ENCODE data around the gene PHOSPHO2. TPM values are rescaled to one million over a fixed set of nuclear protein-coding genes. Genes with fewer than 3 reads are reported as not detected.

PHOSPHO2 gene
- total and polyA plus RNA-seq, 4 donors, result 1.4 to 5.3 (median 3.6) TPM

DNA sequence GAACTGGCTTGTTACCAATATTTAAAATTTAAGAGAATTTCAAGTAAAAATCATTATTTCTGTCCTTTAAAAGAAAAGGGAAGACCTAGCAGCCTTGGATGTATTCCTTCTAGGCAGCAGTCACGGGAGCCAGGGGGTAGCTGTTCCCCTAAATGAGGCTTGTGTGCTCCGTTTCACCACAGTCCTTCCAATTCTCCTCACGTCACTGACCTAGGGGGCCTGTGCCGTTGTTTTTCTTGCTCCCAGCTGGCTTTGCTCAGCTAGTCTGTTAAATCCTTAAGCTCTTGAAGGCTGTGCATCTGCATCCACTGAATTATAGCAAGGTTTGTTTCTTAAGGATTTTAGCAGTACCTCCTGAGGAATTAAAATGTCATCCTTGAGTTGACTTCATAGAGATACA, 49.3 kb downstream of the PHOSPHO2 start:
- TF ChIP-seq NR2F2 (IDR thresholded peaks at IDR 0.05), result no peak
- TF ChIP-seq, protein P1, sequence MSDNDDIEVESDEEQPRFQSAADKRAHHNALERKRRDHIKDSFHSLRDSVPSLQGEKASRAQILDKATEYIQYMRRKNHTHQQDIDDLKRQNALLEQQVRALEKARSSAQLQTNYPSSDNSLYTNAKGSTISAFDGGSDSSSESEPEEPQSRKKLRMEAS (IDR thresholded peaks at IDR 0.05), result no peak
- no peak for TF ChIP-seq YY1 (IDR thresholded peaks at IDR 0.05)
- no peak for TF ChIP-seq RXRA (IDR thresholded peaks at IDR 0.05)
- TF ChIP-seq HNF4G (IDR thresholded peaks at IDR 0.05), result no peak
- TF ChIP-seq, protein P2, sequence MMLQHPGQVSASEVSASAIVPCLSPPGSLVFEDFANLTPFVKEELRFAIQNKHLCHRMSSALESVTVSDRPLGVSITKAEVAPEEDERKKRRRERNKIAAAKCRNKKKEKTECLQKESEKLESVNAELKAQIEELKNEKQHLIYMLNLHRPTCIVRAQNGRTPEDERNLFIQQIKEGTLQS (IDR thresholded peaks at IDR 0.05), result no peak
- no peak for TF ChIP-seq GABPA (IDR thresholded peaks at IDR 0.05 in 1 of 2, conservative IDR thresholded peaks at IDR 0.05 in 1 of 2)
- TF ChIP-seq RAD21 (IDR thresholded peaks at IDR 0.05), result no peak
- TF ChIP-seq, protein P3, sequence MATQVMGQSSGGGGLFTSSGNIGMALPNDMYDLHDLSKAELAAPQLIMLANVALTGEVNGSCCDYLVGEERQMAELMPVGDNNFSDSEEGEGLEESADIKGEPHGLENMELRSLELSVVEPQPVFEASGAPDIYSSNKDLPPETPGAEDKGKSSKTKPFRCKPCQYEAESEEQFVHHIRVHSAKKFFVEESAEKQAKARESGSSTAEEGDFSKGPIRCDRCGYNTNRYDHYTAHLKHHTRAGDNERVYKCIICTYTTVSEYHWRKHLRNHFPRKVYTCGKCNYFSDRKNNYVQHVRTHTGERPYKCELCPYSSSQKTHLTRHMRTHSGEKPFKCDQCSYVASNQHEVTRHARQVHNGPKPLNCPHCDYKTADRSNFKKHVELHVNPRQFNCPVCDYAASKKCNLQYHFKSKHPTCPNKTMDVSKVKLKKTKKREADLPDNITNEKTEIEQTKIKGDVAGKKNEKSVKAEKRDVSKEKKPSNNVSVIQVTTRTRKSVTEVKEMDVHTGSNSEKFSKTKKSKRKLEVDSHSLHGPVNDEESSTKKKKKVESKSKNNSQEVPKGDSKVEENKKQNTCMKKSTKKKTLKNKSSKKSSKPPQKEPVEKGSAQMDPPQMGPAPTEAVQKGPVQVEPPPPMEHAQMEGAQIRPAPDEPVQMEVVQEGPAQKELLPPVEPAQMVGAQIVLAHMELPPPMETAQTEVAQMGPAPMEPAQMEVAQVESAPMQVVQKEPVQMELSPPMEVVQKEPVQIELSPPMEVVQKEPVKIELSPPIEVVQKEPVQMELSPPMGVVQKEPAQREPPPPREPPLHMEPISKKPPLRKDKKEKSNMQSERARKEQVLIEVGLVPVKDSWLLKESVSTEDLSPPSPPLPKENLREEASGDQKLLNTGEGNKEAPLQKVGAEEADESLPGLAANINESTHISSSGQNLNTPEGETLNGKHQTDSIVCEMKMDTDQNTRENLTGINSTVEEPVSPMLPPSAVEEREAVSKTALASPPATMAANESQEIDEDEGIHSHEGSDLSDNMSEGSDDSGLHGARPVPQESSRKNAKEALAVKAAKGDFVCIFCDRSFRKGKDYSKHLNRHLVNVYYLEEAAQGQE (IDR thresholded peaks at IDR 0.05), result no peak
- TF ChIP-seq, protein P4, sequence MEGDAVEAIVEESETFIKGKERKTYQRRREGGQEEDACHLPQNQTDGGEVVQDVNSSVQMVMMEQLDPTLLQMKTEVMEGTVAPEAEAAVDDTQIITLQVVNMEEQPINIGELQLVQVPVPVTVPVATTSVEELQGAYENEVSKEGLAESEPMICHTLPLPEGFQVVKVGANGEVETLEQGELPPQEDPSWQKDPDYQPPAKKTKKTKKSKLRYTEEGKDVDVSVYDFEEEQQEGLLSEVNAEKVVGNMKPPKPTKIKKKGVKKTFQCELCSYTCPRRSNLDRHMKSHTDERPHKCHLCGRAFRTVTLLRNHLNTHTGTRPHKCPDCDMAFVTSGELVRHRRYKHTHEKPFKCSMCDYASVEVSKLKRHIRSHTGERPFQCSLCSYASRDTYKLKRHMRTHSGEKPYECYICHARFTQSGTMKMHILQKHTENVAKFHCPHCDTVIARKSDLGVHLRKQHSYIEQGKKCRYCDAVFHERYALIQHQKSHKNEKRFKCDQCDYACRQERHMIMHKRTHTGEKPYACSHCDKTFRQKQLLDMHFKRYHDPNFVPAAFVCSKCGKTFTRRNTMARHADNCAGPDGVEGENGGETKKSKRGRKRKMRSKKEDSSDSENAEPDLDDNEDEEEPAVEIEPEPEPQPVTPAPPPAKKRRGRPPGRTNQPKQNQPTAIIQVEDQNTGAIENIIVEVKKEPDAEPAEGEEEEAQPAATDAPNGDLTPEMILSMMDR (IDR thresholded peaks at IDR 0.05; ENCODE audit: low read depth, low read length, missing input control), result no peak
- no peak for TF ChIP-seq TAF1 (conservative IDR thresholded peaks at IDR 0.05)
- TF ChIP-seq, protein P5, sequence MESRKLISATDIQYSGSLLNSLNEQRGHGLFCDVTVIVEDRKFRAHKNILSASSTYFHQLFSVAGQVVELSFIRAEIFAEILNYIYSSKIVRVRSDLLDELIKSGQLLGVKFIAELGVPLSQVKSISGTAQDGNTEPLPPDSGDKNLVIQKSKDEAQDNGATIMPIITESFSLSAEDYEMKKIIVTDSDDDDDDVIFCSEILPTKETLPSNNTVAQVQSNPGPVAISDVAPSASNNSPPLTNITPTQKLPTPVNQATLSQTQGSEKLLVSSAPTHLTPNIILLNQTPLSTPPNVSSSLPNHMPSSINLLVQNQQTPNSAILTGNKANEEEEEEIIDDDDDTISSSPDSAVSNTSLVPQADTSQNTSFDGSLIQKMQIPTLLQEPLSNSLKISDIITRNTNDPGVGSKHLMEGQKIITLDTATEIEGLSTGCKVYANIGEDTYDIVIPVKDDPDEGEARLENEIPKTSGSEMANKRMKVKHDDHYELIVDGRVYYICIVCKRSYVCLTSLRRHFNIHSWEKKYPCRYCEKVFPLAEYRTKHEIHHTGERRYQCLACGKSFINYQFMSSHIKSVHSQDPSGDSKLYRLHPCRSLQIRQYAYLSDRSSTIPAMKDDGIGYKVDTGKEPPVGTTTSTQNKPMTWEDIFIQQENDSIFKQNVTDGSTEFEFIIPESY (IDR thresholded peaks at IDR 0.05), result no peak
- Histone ChIP-seq H3K4me3 (ENCODE audit: low read depth in 1 of 3, low read length in 3 of 3) (no peak overlapping the region), H3K4me1 (ENCODE audit: control insufficient read depth in 4 of 4, insufficient read depth in 4 of 4, low read length in 3 of 4) (peaks cover 0 to 9% (median 3%) of the 10 kb centered on the region in 4 donors), H3K9ac (ENCODE audit: low read depth in 1 of 2, low read length in 2 of 2) (no peak overlapping the region), H3K27ac (ENCODE audit: low read depth in 1 of 2, low read length in 2 of 2) (no peak overlapping the region), H3K36me3 (ENCODE audit: control insufficient read depth in 4 of 4, insufficient read depth in 3 of 4, low read depth in 1 of 4, low read length in 3 of 4) (peaks cover 0 to 2% (median under 1%) of the 10 kb centered on the region in 4 donors), H3K9me3 (ENCODE audit: control insufficient read depth in 4 of 4, low read length in 3 of 4) (no peaks in the 10 kb centered on the region), H3K27me3 (ENCODE audit: control insufficient read depth in 4 of 4, insufficient read depth in 4 of 4, low read length in 3 of 4) (no peaks in the 10 kb centered on the region)
- DNase-seq (ENCODE audit: low spot score), result no peak
- 81% methylated on average over 4 of the region's 4 CpGs for WGBS

DNA sequence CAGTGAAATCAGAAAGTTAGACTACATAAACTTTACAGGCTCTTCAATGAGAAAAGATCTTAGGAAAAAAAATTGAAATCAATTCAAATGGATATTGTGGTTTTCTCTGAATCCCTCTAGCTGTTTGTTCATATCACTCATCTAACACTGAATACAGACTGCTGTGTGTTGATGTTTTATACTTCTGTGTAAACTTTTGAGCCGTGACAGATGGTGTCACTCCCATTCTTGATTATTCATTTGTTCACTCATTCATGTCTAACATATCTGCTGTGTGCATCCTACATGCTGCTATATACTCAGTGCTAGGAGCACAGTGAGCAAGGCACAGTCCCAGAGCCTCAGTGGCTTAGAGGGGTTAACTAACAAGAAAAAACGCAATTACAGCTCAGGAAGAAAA, 52.0 kb downstream of the PHOSPHO2 start:
- no peaks in the 10 kb centered on the region for H3K27me3 ChIP-seq (ENCODE audit: control insufficient read depth in 4 of 4, insufficient read depth in 4 of 4, low read length in 3 of 4)
- DNase-seq (ENCODE audit: low spot score), result no peak
- H3K9me3 ChIP-seq (ENCODE audit: control insufficient read depth in 4 of 4, low read length in 3 of 4), result no peaks in the 10 kb centered on the region
- H3K36me3 ChIP-seq (ENCODE audit: control insufficient read depth in 4 of 4, insufficient read depth in 3 of 4, low read depth in 1 of 4, low read length in 3 of 4), result peaks cover 0 to 4% (median under 1%) of the 10 kb centered on the region in 4 donors
- H3K4me3 ChIP-seq (ENCODE audit: low read depth in 1 of 3, low read length in 3 of 3), result no peak overlapping the region
- WGBS, result 90% methylated on average over 2 of the region's 2 CpGs
- no peaks in the 10 kb centered on the region for H3K4me1 ChIP-seq (ENCODE audit: control insufficient read depth in 4 of 4, insufficient read depth in 4 of 4, low read length in 3 of 4)
- H3K27ac ChIP-seq (ENCODE audit: low read depth in 1 of 2, low read length in 2 of 2), result no peak overlapping the region
- TF ChIP-seq, protein P1 (IDR thresholded peaks at IDR 0.05), result no peak
- TF ChIP-seq HNF4G (IDR thresholded peaks at IDR 0.05) (no peak), SP1 (IDR thresholded peaks at IDR 0.05) (no peak), HNF4A (conservative IDR thresholded peaks at IDR 0.05) (no peak), RXRA (IDR thresholded peaks at IDR 0.05) (no peak), TAF1 (conservative IDR thresholded peaks at IDR 0.05) (no peak), FOXA1 (IDR thresholded peaks at IDR 0.05) (no peak), RAD21 (IDR thresholded peaks at IDR 0.05) (no peak), JUND (IDR thresholded peaks at IDR 0.05) (no peak)
- TF ChIP-seq, protein P2 (IDR thresholded peaks at IDR 0.05), result no peak
- TF ChIP-seq, protein P4 (IDR thresholded peaks at IDR 0.05; ENCODE audit: low read depth, low read length, missing input control), result no peak
- TF ChIP-seq, protein P3 (IDR thresholded peaks at IDR 0.05), result no peak
- H3K9ac ChIP-seq (ENCODE audit: low read depth in 1 of 2, low read length in 2 of 2), result no peak overlapping the region
